Thyroid gland (tissue), 4 donors: ENCODE results near the gene RASGRF2. TPM values are rescaled to one million over a fixed set of nuclear protein-coding genes. Genes with fewer than 3 reads are reported as not detected.

ENCODE experiments used
- DNase-seq, 2 donors: peaks; one replicate each; pipeline ENCODE4 v3.0.0-alpha.2; 2019
- H3K27ac ChIP-seq, 3 donors: fragments of 200-600 bp; sonication (generic); 1 replicate in 2 of 3; 2 replicates in 1 of 3; pipeline ENCODE4 v1.5.1; 2016 to 2019; ENCODE audit warnings: mild to moderate bottlenecking in 1 of 3, moderate library complexity in 1 of 3
- H3K27me3 ChIP-seq: fragments of 200-600 bp; sonication (generic); one replicate; pipeline ENCODE4 v1.5.1; 2019
- H3K36me3 ChIP-seq, 2 donors: fragments of 200-600 bp; sonication (generic); one replicate each; pipeline ENCODE4 v1.5.1; 2016 to 2019
- H3K4me1 ChIP-seq, 2 donors: fragments of 200-600 bp; sonication (generic); one replicate each; pipeline ENCODE4 v1.5.1; 2017 to 2019
- H3K4me3 ChIP-seq, 3 donors: fragments of 200-600 bp; sonication (generic); replicated peaks in 1 of 3; 1 replicate in 2 of 3; 2 replicates in 1 of 3; pipeline ENCODE4 v1.5.1; 2016; ENCODE audit warnings: mild to moderate bottlenecking in 1 of 3
- H3K9me3 ChIP-seq: fragments of 200-600 bp; sonication (generic); one replicate; pipeline ENCODE4 v1.5.1; 2017
- POLR2A ChIP-seq, 2 donors: fragments of 450-650 bp; IDR thresholded peaks; one replicate each; pipeline ENCODE4 v1.6.1; 2017; ENCODE audit warnings: antibody characterized with exemption in 2 of 2, mild to moderate bottlenecking in 2 of 2, moderate library complexity in 1 of 2
- WGBS, 2 donors: methylation state at CpG; one replicate each; pipeline ENCODE4 v1.1.5; 2017; 5-methylcytosine and 5-hydroxymethylcytosine counted together
- intact Hi-C: fragments of 100-400 bp; cut with DNase I; formaldehyde crosslinking; loops from one replicate; pipeline ENCODE4 v1.15.1; 2023
- total RNA-seq, 4 donors: library from RNA; depleted of rRNA; stranded (reverse); fragments of >200 nt; gene quantifications; one replicate each; pipeline ENCODE4 v1.2.3, GENCODE V29; 2016
- TF ChIP-seq, protein P1 (sequence below), 6 experiments: fragments of 200-600 bp in 3 of 6; fragments of 450-650 bp in 3 of 6; sonication (generic) in 3 of 6; IDR thresholded peaks; one replicate each; pipeline ENCODE4 v1.5.1; 2016 to 2019; ENCODE audit warnings: antibody characterized with exemption in 6 of 6, mild to moderate bottlenecking in 2 of 6, inconsistent platforms in 1 of 6, moderate library complexity in 1 of 6

RASGRF2 gene
- total RNA-seq, 4 donors from 2014 or later = 9.2 to 18.8 (median 14.8) TPM

DNA sequence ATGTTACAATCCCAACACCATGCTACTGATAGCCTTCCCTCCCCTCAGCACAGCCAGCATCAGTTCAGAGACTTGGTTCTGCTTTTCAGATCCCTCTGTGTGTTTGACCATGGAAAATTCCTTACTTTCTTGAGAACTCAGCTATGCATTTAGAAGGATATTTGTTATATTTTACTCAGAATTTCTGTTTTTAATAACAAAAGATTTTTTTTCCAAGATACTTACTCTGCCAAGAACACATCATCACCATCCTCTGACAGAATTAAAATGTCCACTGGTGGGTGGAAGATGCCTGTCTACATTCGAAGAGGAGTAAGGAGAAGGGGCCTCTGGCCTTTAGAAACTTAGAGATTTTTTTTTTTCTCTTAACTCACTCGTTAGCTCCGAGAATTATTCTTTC, 216.9 kb downstream of the RASGRF2 start:
- no peak overlapping the region for H3K4me3 ChIP-seq
- no peak overlapping the region for H3K27ac ChIP-seq
- WGBS, 2 donors = 75 to 78% methylated on average over 3 of the region's 3 CpGs
- no peaks in the 10 kb centered on the region for H3K4me1 ChIP-seq
- no peaks in the 10 kb centered on the region for H3K9me3 ChIP-seq
- no peaks in the 10 kb centered on the region for H3K36me3 ChIP-seq
- no peak for DNase-seq
- TF ChIP-seq, protein P1, sequence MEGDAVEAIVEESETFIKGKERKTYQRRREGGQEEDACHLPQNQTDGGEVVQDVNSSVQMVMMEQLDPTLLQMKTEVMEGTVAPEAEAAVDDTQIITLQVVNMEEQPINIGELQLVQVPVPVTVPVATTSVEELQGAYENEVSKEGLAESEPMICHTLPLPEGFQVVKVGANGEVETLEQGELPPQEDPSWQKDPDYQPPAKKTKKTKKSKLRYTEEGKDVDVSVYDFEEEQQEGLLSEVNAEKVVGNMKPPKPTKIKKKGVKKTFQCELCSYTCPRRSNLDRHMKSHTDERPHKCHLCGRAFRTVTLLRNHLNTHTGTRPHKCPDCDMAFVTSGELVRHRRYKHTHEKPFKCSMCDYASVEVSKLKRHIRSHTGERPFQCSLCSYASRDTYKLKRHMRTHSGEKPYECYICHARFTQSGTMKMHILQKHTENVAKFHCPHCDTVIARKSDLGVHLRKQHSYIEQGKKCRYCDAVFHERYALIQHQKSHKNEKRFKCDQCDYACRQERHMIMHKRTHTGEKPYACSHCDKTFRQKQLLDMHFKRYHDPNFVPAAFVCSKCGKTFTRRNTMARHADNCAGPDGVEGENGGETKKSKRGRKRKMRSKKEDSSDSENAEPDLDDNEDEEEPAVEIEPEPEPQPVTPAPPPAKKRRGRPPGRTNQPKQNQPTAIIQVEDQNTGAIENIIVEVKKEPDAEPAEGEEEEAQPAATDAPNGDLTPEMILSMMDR (IDR thresholded peaks at IDR 0.05) = no peak
- no peak for TF ChIP-seq POLR2A (IDR thresholded peaks at IDR 0.05)
- H3K27me3 ChIP-seq = no peaks in the 10 kb centered on the region
- intact Hi-C loops = no loop called here

DNA sequence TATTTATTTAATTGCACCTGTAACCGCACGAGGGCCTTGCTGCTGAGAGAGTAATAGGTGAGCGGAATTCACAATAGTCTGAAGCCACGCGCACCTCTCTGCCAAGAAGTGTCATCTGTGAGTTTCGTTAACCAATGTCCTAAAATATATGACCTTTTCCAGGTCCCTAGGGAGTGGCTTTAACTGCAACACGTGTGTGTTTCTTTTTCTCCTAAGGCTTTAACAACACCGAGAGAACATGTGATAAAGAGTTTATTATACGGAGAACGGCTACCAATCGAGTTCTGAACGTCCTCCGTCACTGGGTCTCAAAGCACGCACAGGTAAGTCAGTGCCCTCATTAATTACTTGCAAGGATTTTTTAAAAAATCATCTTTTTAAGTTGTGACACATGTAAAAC, 219.8 kb downstream of the RASGRF2 start:
- intact Hi-C loops = no loop called here
- TF ChIP-seq POLR2A (IDR thresholded peaks at IDR 0.05) = no peak
- TF ChIP-seq, protein P1 (IDR thresholded peaks at IDR 0.05) = no peak
- no peaks in the 10 kb centered on the region for H3K36me3 ChIP-seq
- no peak overlapping the region for H3K27ac ChIP-seq
- no peaks in the 10 kb centered on the region for H3K9me3 ChIP-seq
- no peak overlapping the region for H3K4me3 ChIP-seq
- 86 to 87% methylated on average over 14 of the region's 14 CpGs for WGBS, 2 donors
- no peaks in the 10 kb centered on the region for H3K27me3 ChIP-seq
- DNase-seq = no peak
- no peaks in the 10 kb centered on the region for H3K4me1 ChIP-seq

DNA sequence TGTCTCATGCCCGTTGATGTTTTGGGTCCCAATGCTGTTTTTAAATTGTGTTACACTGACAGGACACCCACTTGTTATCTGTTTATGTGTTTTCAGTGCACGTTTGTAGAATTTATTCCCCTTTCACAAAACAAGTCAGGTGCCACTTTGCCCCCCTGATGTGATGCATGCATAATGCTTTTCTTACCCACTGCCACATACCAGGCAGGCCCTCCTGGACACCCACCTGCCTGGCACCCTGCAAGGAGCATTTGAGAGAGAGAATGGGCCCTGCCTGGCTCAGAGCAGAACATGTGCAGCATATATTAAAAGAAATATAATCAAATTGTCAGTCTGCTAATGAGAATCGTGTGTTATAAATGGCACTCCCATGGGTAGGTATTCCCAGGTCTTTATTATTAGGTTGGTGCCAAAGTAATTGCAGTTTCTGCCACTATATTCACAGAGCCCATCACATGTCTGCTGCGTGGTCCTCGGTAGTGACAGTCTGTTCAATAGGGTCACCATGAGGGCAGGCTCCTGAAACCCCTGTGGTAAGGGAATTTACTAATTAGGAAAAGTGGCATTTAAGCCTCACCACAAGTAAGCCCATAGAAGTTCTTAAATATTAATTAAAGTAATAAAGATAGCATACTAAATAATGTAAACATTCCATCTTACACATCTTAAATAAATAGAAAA, 220.8 kb downstream of the RASGRF2 start:
- Histone ChIP-seq H3K4me1 (no peaks in the 10 kb centered on the region), H3K4me3 (no peak overlapping the region), H3K27me3 (no peaks in the 10 kb centered on the region), H3K36me3 (no peaks in the 10 kb centered on the region), H3K27ac (no peak overlapping the region), H3K9me3 (no peaks in the 10 kb centered on the region)
- intact Hi-C loops = no loop called here
- TF ChIP-seq, protein P1 (IDR thresholded peaks at IDR 0.05) = no peak
- DNase-seq = no peak
- WGBS, 2 donors = 74 to 75% methylated on average over 5 of the region's 5 CpGs

DNA sequence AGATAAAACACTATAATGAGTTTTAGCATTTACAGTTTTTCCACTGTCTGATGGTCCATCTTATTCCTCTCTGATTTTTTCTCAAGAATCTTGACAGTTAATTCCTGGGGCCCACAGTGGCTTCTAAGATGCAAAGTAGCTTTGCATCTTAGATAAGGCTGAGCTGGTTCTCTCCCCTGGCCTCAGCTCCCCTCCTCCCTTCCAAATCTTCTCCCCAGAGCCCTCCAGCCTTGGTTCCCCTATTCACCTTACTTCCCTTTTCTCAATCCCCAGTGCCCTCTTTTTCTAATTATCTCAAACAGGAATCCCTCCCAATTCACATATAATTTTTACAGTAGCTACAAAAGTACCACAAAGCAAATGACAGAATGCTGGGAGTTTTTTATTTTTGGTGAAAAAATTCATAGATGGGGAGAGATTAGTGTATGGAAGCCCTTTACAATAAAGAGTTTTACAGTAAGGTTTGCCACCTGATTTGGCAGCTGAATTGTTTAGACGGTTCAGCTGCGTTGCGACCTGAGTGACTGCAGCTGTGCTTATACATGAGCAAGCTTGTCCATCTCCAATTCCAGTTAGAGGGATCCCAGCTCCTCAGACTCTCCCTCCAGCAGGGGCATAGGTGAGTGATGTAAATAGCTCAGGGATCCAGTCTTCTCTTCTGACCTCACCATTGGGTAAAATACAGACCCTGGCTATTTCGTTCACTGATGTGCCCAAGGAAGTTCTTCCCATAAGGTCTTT, 221.6 kb downstream of the RASGRF2 start:
- no peaks in the 10 kb centered on the region for H3K36me3 ChIP-seq
- H3K4me3 ChIP-seq = no peak overlapping the region
- no peaks in the 10 kb centered on the region for H3K27me3 ChIP-seq
- DNase-seq = no peak
- H3K9me3 ChIP-seq = no peaks in the 10 kb centered on the region
- H3K27ac ChIP-seq = no peak overlapping the region
- TF ChIP-seq, protein P1 (IDR thresholded peaks at IDR 0.05) = no peak
- TF ChIP-seq POLR2A (IDR thresholded peaks at IDR 0.05) = no peak
- intact Hi-C loops = no loop called here
- H3K4me1 ChIP-seq = no peaks in the 10 kb centered on the region
- WGBS, 2 donors = 86 to 89% methylated on average over 4 of the region's 4 CpGs
